ENCODE results near the gene RAB22A.

RAB22A gene

GRCh38 chr20:58377766-58378401, 68.4 kb downstream of the RAB22A start:
- no peak overlapping the region for H3K9ac ChIP-seq (ENCODE audit: low read length in 5 of 5)
- H3K36me3 ChIP-seq (ENCODE audit: control insufficient read depth in 5 of 5, insufficient read depth in 5 of 5, low read length in 5 of 5): no peaks in the 10 kb centered on the region
- peaks cover 0 to 13% (median 0%) of the 10 kb centered on the region in 5 donors for H3K27me3 ChIP-seq (ENCODE audit: control insufficient read depth in 5 of 5, insufficient read depth in 4 of 5, low read length in 5 of 5)
- H3K27ac ChIP-seq (ENCODE audit: low read depth, low read length): no peak overlapping the region
- H3K9me3 ChIP-seq (ENCODE audit: control insufficient read depth in 5 of 5, low read length in 5 of 5): peaks cover 0 to 10% (median 0%) of the 10 kb centered on the region in 5 donors
- no peak overlapping the region for H3K4me3 ChIP-seq (ENCODE audit: low read depth in 1 of 5, low read length in 5 of 5)
- no peaks in the 10 kb centered on the region for H3K4me1 ChIP-seq (ENCODE audit: control insufficient read depth in 5 of 5, insufficient read depth in 5 of 5, low read length in 5 of 5)

GRCh38 chr20:58378704-58379103, 69.2 kb downstream of the RAB22A start:
- H3K4me3 ChIP-seq (ENCODE audit: low read depth in 1 of 5, low read length in 5 of 5): no peak overlapping the region
- H3K27me3 ChIP-seq (ENCODE audit: control insufficient read depth in 5 of 5, insufficient read depth in 4 of 5, low read length in 5 of 5): peaks cover 0 to 13% (median 0%) of the 10 kb centered on the region in 5 donors
- no peak overlapping the region for H3K9ac ChIP-seq (ENCODE audit: low read length in 5 of 5)
- H3K36me3 ChIP-seq (ENCODE audit: control insufficient read depth in 5 of 5, insufficient read depth in 5 of 5, low read length in 5 of 5): no peaks in the 10 kb centered on the region
- no peaks in the 10 kb centered on the region for H3K4me1 ChIP-seq (ENCODE audit: control insufficient read depth in 5 of 5, insufficient read depth in 5 of 5, low read length in 5 of 5)
- peaks cover 0 to 10% (median 0%) of the 10 kb centered on the region in 5 donors for H3K9me3 ChIP-seq (ENCODE audit: control insufficient read depth in 5 of 5, low read length in 5 of 5)
- no peak overlapping the region for H3K27ac ChIP-seq (ENCODE audit: low read depth, low read length)

GRCh38 chr20:58381627-58382026, 72.1 kb downstream of the RAB22A start:
- no peak overlapping the region for H3K4me3 ChIP-seq (ENCODE audit: low read depth in 1 of 5, low read length in 5 of 5)
- peaks cover 0 to 10% (median 0%) of the 10 kb centered on the region in 5 donors for H3K9me3 ChIP-seq (ENCODE audit: control insufficient read depth in 5 of 5, low read length in 5 of 5)
- no peak overlapping the region for H3K9ac ChIP-seq (ENCODE audit: low read length in 5 of 5)
- peaks cover 0 to 9% (median 0%) of the 10 kb centered on the region in 5 donors for H3K27me3 ChIP-seq (ENCODE audit: control insufficient read depth in 5 of 5, insufficient read depth in 4 of 5, low read length in 5 of 5)
- H3K27ac ChIP-seq (ENCODE audit: low read depth, low read length): no peak overlapping the region
- no peaks in the 10 kb centered on the region for H3K4me1 ChIP-seq (ENCODE audit: control insufficient read depth in 5 of 5, insufficient read depth in 5 of 5, low read length in 5 of 5)
- no peaks in the 10 kb centered on the region for H3K36me3 ChIP-seq (ENCODE audit: control insufficient read depth in 5 of 5, insufficient read depth in 5 of 5, low read length in 5 of 5)

GRCh38 chr20:58382096-58382495, 72.6 kb downstream of the RAB22A start:
- H3K27me3 ChIP-seq (ENCODE audit: control insufficient read depth in 5 of 5, insufficient read depth in 4 of 5, low read length in 5 of 5): peaks cover 0 to 9% (median 0%) of the 10 kb centered on the region in 5 donors
- H3K27ac ChIP-seq (ENCODE audit: low read depth, low read length): no peak overlapping the region
- no peaks in the 10 kb centered on the region for H3K4me1 ChIP-seq (ENCODE audit: control insufficient read depth in 5 of 5, insufficient read depth in 5 of 5, low read length in 5 of 5)
- peaks cover 0 to 12% (median 0%) of the 10 kb centered on the region in 5 donors for H3K9me3 ChIP-seq (ENCODE audit: control insufficient read depth in 5 of 5, low read length in 5 of 5)
- H3K9ac ChIP-seq (ENCODE audit: low read length in 5 of 5): no peak overlapping the region
- no peak overlapping the region for H3K4me3 ChIP-seq (ENCODE audit: low read depth in 1 of 5, low read length in 5 of 5)
- H3K36me3 ChIP-seq (ENCODE audit: control insufficient read depth in 5 of 5, insufficient read depth in 5 of 5, low read length in 5 of 5): no peaks in the 10 kb centered on the region

- H3K9ac ChIP-seq (ENCODE audit: low read length in 5 of 5): no peak overlapping the region
- no peaks in the 10 kb centered on the region for H3K27me3 ChIP-seq (ENCODE audit: control insufficient read depth in 5 of 5, insufficient read depth in 4 of 5, low read length in 5 of 5)
- peaks cover 0 to 14% (median 0%) of the 10 kb centered on the region in 5 donors for H3K9me3 ChIP-seq (ENCODE audit: control insufficient read depth in 5 of 5, low read length in 5 of 5)
- no peak overlapping the region for H3K27ac ChIP-seq (ENCODE audit: low read depth, low read length)
- no peak overlapping the region for H3K4me3 ChIP-seq (ENCODE audit: low read depth in 1 of 5, low read length in 5 of 5)
- no peaks in the 10 kb centered on the region for H3K36me3 ChIP-seq (ENCODE audit: control insufficient read depth in 5 of 5, insufficient read depth in 5 of 5, low read length in 5 of 5)
- H3K4me1 ChIP-seq (ENCODE audit: control insufficient read depth in 5 of 5, insufficient read depth in 5 of 5, low read length in 5 of 5): peaks cover 1 to 8% (median 7%) of the 10 kb centered on the region in 5 donors
Observed at GRCh38 chr20:58384821-58385220, 75.3 kb downstream of the RAB22A start.

GRCh38 chr20:58388028-58388601, 78.6 kb downstream of the RAB22A start:
- Histone ChIP-seq H3K27ac (ENCODE audit: low read depth, low read length) (no peak overlapping the region), H3K9ac (ENCODE audit: low read length in 5 of 5) (peak overlapping the region in 2 of 5 donors; percentile 51 to 59)

GRCh38 chr20:58388882-58389323, 79.4 kb downstream of the RAB22A start, which contains the start of gene VAPB:
Gene VAPB, plus strand, starts transcription at chr20:58389229. Its CDS starts 231 bp downstream, at chr20:58389460.
- Histone ChIP-seq H3K4me1 (ENCODE audit: control insufficient read depth in 5 of 5, insufficient read depth in 5 of 5, low read length in 5 of 5) (peaks cover 3 to 38% (median 22%) of the 10 kb centered on the region in 5 donors), H3K9ac (ENCODE audit: low read length in 5 of 5) (peak within 1 kb of the TSS; percentile 87 to 96 (median 93))

More at GRCh38 chr20:58388028-58388601, 78.6 kb downstream of the RAB22A start:
- H3K27me3 ChIP-seq (ENCODE audit: control insufficient read depth in 5 of 5, insufficient read depth in 4 of 5, low read length in 5 of 5): no peaks in the 10 kb centered on the region
- peaks cover 3 to 34% (median 22%) of the 10 kb centered on the region in 5 donors for H3K4me1 ChIP-seq (ENCODE audit: control insufficient read depth in 5 of 5, insufficient read depth in 5 of 5, low read length in 5 of 5)
- H3K36me3 ChIP-seq (ENCODE audit: control insufficient read depth in 5 of 5, insufficient read depth in 5 of 5, low read length in 5 of 5): peaks cover 0 to 7% (median 0%) of the 10 kb centered on the region in 5 donors
- H3K9me3 ChIP-seq (ENCODE audit: control insufficient read depth in 5 of 5, low read length in 5 of 5): peaks cover 0 to 10% (median 0%) of the 10 kb centered on the region in 5 donors
- H3K4me3 ChIP-seq (ENCODE audit: low read depth in 1 of 5, low read length in 5 of 5): peak overlapping the region; percentile 62 to 86 (median 72)

GRCh38 chr20:58389324-58389967, 79.9 kb downstream of the RAB22A start:
- Histone ChIP-seq H3K9ac (ENCODE audit: low read length in 5 of 5) (peak overlapping the region; percentile 87 to 96 (median 93)), H3K27me3 (ENCODE audit: control insufficient read depth in 5 of 5, insufficient read depth in 4 of 5, low read length in 5 of 5) (no peaks in the 10 kb centered on the region), H3K36me3 (ENCODE audit: control insufficient read depth in 5 of 5, insufficient read depth in 5 of 5, low read length in 5 of 5) (peaks cover 0 to 7% (median 0%) of the 10 kb centered on the region in 5 donors), H3K27ac (ENCODE audit: low read depth, low read length) (peak overlapping the region; percentile 85), H3K4me1 (ENCODE audit: control insufficient read depth in 5 of 5, insufficient read depth in 5 of 5, low read length in 5 of 5) (peaks cover 3 to 38% (median 22%) of the 10 kb centered on the region in 5 donors), H3K4me3 (ENCODE audit: low read depth in 1 of 5, low read length in 5 of 5) (peak overlapping the region; percentile 72 to 90 (median 86)), H3K9me3 (ENCODE audit: control insufficient read depth in 5 of 5, low read length in 5 of 5) (peaks cover 0 to 10% (median 0%) of the 10 kb centered on the region in 5 donors)

More at GRCh38 chr20:58388882-58389323, 79.4 kb downstream of the RAB22A start, which contains the start of gene VAPB:
- Histone ChIP-seq H3K4me3 (ENCODE audit: low read depth in 1 of 5, low read length in 5 of 5) (peak within 1 kb of the TSS; percentile 72 to 90 (median 86)), H3K36me3 (ENCODE audit: control insufficient read depth in 5 of 5, insufficient read depth in 5 of 5, low read length in 5 of 5) (peaks cover 0 to 7% (median 0%) of the 10 kb centered on the region in 5 donors), H3K27me3 (ENCODE audit: control insufficient read depth in 5 of 5, insufficient read depth in 4 of 5, low read length in 5 of 5) (no peaks in the 10 kb centered on the region), H3K9me3 (ENCODE audit: control insufficient read depth in 5 of 5, low read length in 5 of 5) (peaks cover 0 to 10% (median 0%) of the 10 kb centered on the region in 5 donors), H3K27ac (ENCODE audit: low read depth, low read length) (peak within 1 kb of the TSS; percentile 85)

GRCh38 chr20:58389968-58390658, 80.6 kb downstream of the RAB22A start:
- H3K9ac ChIP-seq (ENCODE audit: low read length in 5 of 5): peak overlapping the region; percentile 87 to 96 (median 93)
- H3K9me3 ChIP-seq (ENCODE audit: control insufficient read depth in 5 of 5, low read length in 5 of 5): peaks cover 0 to 10% (median 0%) of the 10 kb centered on the region in 5 donors
- peak overlapping the region; percentile 85 for H3K27ac ChIP-seq (ENCODE audit: low read depth, low read length)
- H3K27me3 ChIP-seq (ENCODE audit: control insufficient read depth in 5 of 5, insufficient read depth in 4 of 5, low read length in 5 of 5): no peaks in the 10 kb centered on the region
- H3K36me3 ChIP-seq (ENCODE audit: control insufficient read depth in 5 of 5, insufficient read depth in 5 of 5, low read length in 5 of 5): peaks cover 0 to 7% (median 0%) of the 10 kb centered on the region in 5 donors
- peak overlapping the region; percentile 72 to 90 (median 86) for H3K4me3 ChIP-seq (ENCODE audit: low read depth in 1 of 5, low read length in 5 of 5)
- H3K4me1 ChIP-seq (ENCODE audit: control insufficient read depth in 5 of 5, insufficient read depth in 5 of 5, low read length in 5 of 5): peaks cover 3 to 38% (median 22%) of the 10 kb centered on the region in 5 donors
